Measurements from ENCODE around the gene TAF11L2. TPM values are rescaled to one million over a fixed set of nuclear protein-coding genes. Genes with fewer than 3 reads are reported as not detected.
"Not testable (repeated sequence)": the region's sequence is repeated elsewhere in the genome, so short reads cannot be mapped to it uniquely, and the experiment has no call there.

Gene TAF11L2
- not detected for polyA plus RNA-seq (ENCODE audit: insufficient read length in 12 of 12)
- long read RNA-seq, donor 1: 0 reads
- long read RNA-seq, donor 2: 0 reads
- long read RNA-seq, donor 3: 0 reads
- long read RNA-seq, donor 4: 0 reads
- long read RNA-seq, donor 5: 0 reads
- long read RNA-seq, donor 6: 0 reads
- long read RNA-seq, donor 7: 0 reads
- long read RNA-seq, donor 8: 0 reads
- long read RNA-seq, donor 9: 0 reads
- long read RNA-seq, donor 10: 0 reads
- long read RNA-seq, donor 11: 0 reads

GRCh38 chr5:17497931-17498330, at the start of gene TAF11L2:
TSS of gene TAF11L2 (plus strand) at chr5:17498231.
- DNase-seq: not testable (repeated sequence)

- no peak for DNase-seq
Measured at GRCh38 chr5:17448877-17449276, 49.2 kb upstream of the TAF11L2 start.

- DNase-seq: no peak
Measured at GRCh38 chr5:17452936-17453335, 45.1 kb upstream of the TAF11L2 start.

- no peak for DNase-seq
Measured at GRCh38 chr5:17455942-17456341, 42.1 kb upstream of the TAF11L2 start.

GRCh38 chr5:17461793-17462192, 36.2 kb upstream of the TAF11L2 start:
- DNase-seq: no peak

GRCh38 chr5:17463653-17464052, 34.4 kb upstream of the TAF11L2 start:
- DNase-seq: no peak

GRCh38 chr5:17470064-17470463, 28.0 kb upstream of the TAF11L2 start:
- no peak for DNase-seq

GRCh38 chr5:17475064-17475463, 23.0 kb upstream of the TAF11L2 start:
- DNase-seq: not testable (repeated sequence)

- DNase-seq: no peak
Measured at GRCh38 chr5:17477043-17477442, 21.0 kb upstream of the TAF11L2 start.

- DNase-seq: no peak
Measured at GRCh38 chr5:17477573-17478265, 20.3 kb upstream of the TAF11L2 start.

GRCh38 chr5:17481378-17481777, 16.7 kb upstream of the TAF11L2 start:
- no peak for DNase-seq

- DNase-seq: no peak
Measured at GRCh38 chr5:17482790-17483189, 15.2 kb upstream of the TAF11L2 start.

- not testable (repeated sequence) for DNase-seq
Measured at GRCh38 chr5:17486464-17487173, 11.4 kb upstream of the TAF11L2 start.

GRCh38 chr5:17487174-17487512, 10.9 kb upstream of the TAF11L2 start:
- DNase-seq: no peak

GRCh38 chr5:17491257-17491656, 6.8 kb upstream of the TAF11L2 start:
- not testable (repeated sequence) for DNase-seq

- DNase-seq: no peak
Measured at GRCh38 chr5:17492770-17493169, 5.3 kb upstream of the TAF11L2 start.

- DNase-seq: no peak
Measured at GRCh38 chr5:17497446-17497845, 585 bp upstream of the TAF11L2 start.

GRCh38 chr5:17511775-17512325, 13.8 kb downstream of the TAF11L2 start:
- no peak for DNase-seq

- DNase-seq: not testable (repeated sequence)
Measured at GRCh38 chr5:17517526-17517925, 19.5 kb downstream of the TAF11L2 start.

GRCh38 chr5:17518067-17518466, 20.0 kb downstream of the TAF11L2 start, which contains the start of gene TAF11L3:
TSS of gene TAF11L3 (plus strand) at chr5:17518367.
- not testable (repeated sequence) for DNase-seq

GRCh38 chr5:17519508-17519907, 21.5 kb downstream of the TAF11L2 start:
- not testable (repeated sequence) for DNase-seq

- DNase-seq: not testable (repeated sequence)
Measured at GRCh38 chr5:17521501-17521900, 23.5 kb downstream of the TAF11L2 start, which contains the start of gene TAF11L4. TSS of gene TAF11L4 (plus strand) at chr5:17521801.

All from muscle of arm (tissue), 14 donors.